ENCODE measurements around the gene SLCO6A1.
"Not testable (repeated sequence)": the region's sequence is repeated elsewhere in the genome, so short reads cannot be mapped to it uniquely, and the experiment has no call there.

The SLCO6A1 gene

GRCh38 chr5:102498271-102499034 is at the start of gene SLCO6A1:
TSS of gene SLCO6A1 (minus strand) at chr5:102499001. CDS start at chr5:102498844, 157 bp downstream.
- DNase-seq (ENCODE audit: low read depth in 2 of 2), result no peak

GRCh38 chr5:102547141-102548035 is 48.6 kb upstream of the SLCO6A1 start:
- no peak for DNase-seq (ENCODE audit: low read depth in 2 of 2)

GRCh38 chr5:102545175-102545574 is 46.4 kb upstream of the SLCO6A1 start:
- no peak for DNase-seq (ENCODE audit: low read depth in 2 of 2)

GRCh38 chr5:102542057-102542456 is 43.3 kb upstream of the SLCO6A1 start:
- DNase-seq (ENCODE audit: low read depth in 2 of 2), result no peak

- DNase-seq (ENCODE audit: low read depth in 2 of 2), result no peak
Observed at GRCh38 chr5:102539996-102540728, 41.4 kb upstream of the SLCO6A1 start.

GRCh38 chr5:102539562-102539961 is 40.8 kb upstream of the SLCO6A1 start:
- DNase-seq (ENCODE audit: low read depth in 2 of 2), result no peak

GRCh38 chr5:102537011-102537410 is 38.2 kb upstream of the SLCO6A1 start:
- no peak for DNase-seq (ENCODE audit: low read depth in 2 of 2)

GRCh38 chr5:102536323-102536928 is 37.6 kb upstream of the SLCO6A1 start:
- no peak for DNase-seq (ENCODE audit: low read depth in 2 of 2)

GRCh38 chr5:102532123-102532522 is 33.3 kb upstream of the SLCO6A1 start:
- DNase-seq (ENCODE audit: low read depth in 2 of 2), result peak in 1 of 2 experiments; percentile 20

- no peak for DNase-seq (ENCODE audit: low read depth in 2 of 2)
Observed at GRCh38 chr5:102531506-102531905, 32.7 kb upstream of the SLCO6A1 start.

GRCh38 chr5:102529447-102529846 is 30.6 kb upstream of the SLCO6A1 start:
- no peak for DNase-seq (ENCODE audit: low read depth in 2 of 2)

GRCh38 chr5:102529031-102529430 is 30.2 kb upstream of the SLCO6A1 start:
- no peak for DNase-seq (ENCODE audit: low read depth in 2 of 2)

GRCh38 chr5:102528600-102528999 is 29.8 kb upstream of the SLCO6A1 start:
- no peak for DNase-seq (ENCODE audit: low read depth in 2 of 2)

GRCh38 chr5:102527547-102527946 is 28.7 kb upstream of the SLCO6A1 start:
- no peak for DNase-seq (ENCODE audit: low read depth in 2 of 2)

- DNase-seq (ENCODE audit: low read depth in 2 of 2), result no peak
Observed at GRCh38 chr5:102523541-102524175, 24.9 kb upstream of the SLCO6A1 start.

GRCh38 chr5:102511666-102512065 is 12.9 kb upstream of the SLCO6A1 start:
- peak in 1 of 2 experiments; percentile 4 for DNase-seq (ENCODE audit: low read depth in 2 of 2)

GRCh38 chr5:102491261-102491914 is 7.4 kb downstream of the SLCO6A1 start:
- not testable (repeated sequence) for DNase-seq (ENCODE audit: low read depth in 2 of 2)

- DNase-seq (ENCODE audit: low read depth in 2 of 2), result peak; percentile 1
Observed at GRCh38 chr5:102483736-102484135, 15.1 kb downstream of the SLCO6A1 start.

GRCh38 chr5:102481054-102481715 is 17.6 kb downstream of the SLCO6A1 start:
- peak; percentile 4 to 7 for DNase-seq (ENCODE audit: low read depth in 2 of 2)

GRCh38 chr5:102453716-102454115 is 45.1 kb downstream of the SLCO6A1 start:
- no peak for DNase-seq (ENCODE audit: low read depth in 2 of 2)

All from fibroblast of skin of left quadriceps (primary cell).